Measurements from ENCODE around the gene PIK3R3.

PIK3R3 gene

GRCh38 chr1:46153732-46154131 is 21.3 kb upstream of the PIK3R3 start:
- no peaks in the 10 kb centered on the region for H3K9me2 ChIP-seq (replicated peaks; ENCODE audit: low read depth, low read length)
- H3F3A ChIP-seq (ENCODE audit: low read depth), result no peaks in the 10 kb centered on the region
- H3K36me3 ChIP-seq (ENCODE audit: insufficient read depth, low read length), result no peaks in the 10 kb centered on the region
- H3K4me1 ChIP-seq (ENCODE audit: insufficient read depth, low read length, poor library complexity, severe bottlenecking), result peaks cover 7% of the 10 kb centered on the region
- no peaks in the 10 kb centered on the region for H4K20me1 ChIP-seq (ENCODE audit: insufficient read depth, low read length, poor library complexity, severe bottlenecking)
- H3K4me3 ChIP-seq (ENCODE audit: low read length, poor library complexity, severe bottlenecking), result no peak overlapping the region
- peak overlapping the region; percentile 13; the same call in 1 of the 2 replicates for H2AFZ ChIP-seq (ENCODE audit: low read length)
- TF ChIP-seq EZH2phosphoT487 (IDR thresholded peaks at IDR 0.05; ENCODE audit: borderline replicate concordance) (no peak), CTCF (conservative IDR thresholded peaks at IDR 0.05; ENCODE audit: low read length) (no peak)
- no peak overlapping the region for H3K4me2 ChIP-seq (ENCODE audit: low read depth, low read length, poor library complexity, severe bottlenecking)
- H3K27me3 ChIP-seq (ENCODE audit: insufficient read depth, low read length, poor library complexity, severe bottlenecking), result no peaks in the 10 kb centered on the region
- no peaks in the 10 kb centered on the region for H3K79me2 ChIP-seq (ENCODE audit: insufficient read depth, low read length)
- no peaks in the 10 kb centered on the region for H3K9me3 ChIP-seq (ENCODE audit: insufficient read depth, low read depth, low read length)
- no peak overlapping the region for H3K9ac ChIP-seq (ENCODE audit: low read depth, low read length, poor library complexity, severe bottlenecking)

GRCh38 chr1:46153228-46153627 is 20.8 kb upstream of the PIK3R3 start:
- Histone ChIP-seq H3F3A (ENCODE audit: low read depth) (no peaks in the 10 kb centered on the region), H3K79me2 (ENCODE audit: insufficient read depth, low read length) (no peaks in the 10 kb centered on the region), H3K9me3 (ENCODE audit: insufficient read depth, low read depth, low read length) (no peaks in the 10 kb centered on the region), H3K9ac (ENCODE audit: low read depth, low read length, poor library complexity, severe bottlenecking) (no peak overlapping the region), H4K20me1 (ENCODE audit: insufficient read depth, low read length, poor library complexity, severe bottlenecking) (no peaks in the 10 kb centered on the region), H3K4me2 (ENCODE audit: low read depth, low read length, poor library complexity, severe bottlenecking) (no peak overlapping the region), H3K4me3 (ENCODE audit: low read length, poor library complexity, severe bottlenecking) (no peak overlapping the region), H2AFZ (ENCODE audit: low read length) (no peak overlapping the region), H3K4me1 (ENCODE audit: insufficient read depth, low read length, poor library complexity, severe bottlenecking) (peaks cover 9% of the 10 kb centered on the region), H3K36me3 (ENCODE audit: insufficient read depth, low read length) (no peaks in the 10 kb centered on the region), H3K9me2 (replicated peaks; ENCODE audit: low read depth, low read length) (no peaks in the 10 kb centered on the region), H3K27me3 (ENCODE audit: insufficient read depth, low read length, poor library complexity, severe bottlenecking) (no peaks in the 10 kb centered on the region)
- TF ChIP-seq CTCF (conservative IDR thresholded peaks at IDR 0.05; ENCODE audit: low read length) (no peak), EZH2phosphoT487 (IDR thresholded peaks at IDR 0.05; ENCODE audit: borderline replicate concordance) (no peak)

GRCh38 chr1:46152016-46152415 is 19.6 kb upstream of the PIK3R3 start:
- Histone ChIP-seq H3K9me2 (replicated peaks; ENCODE audit: low read depth, low read length) (no peaks in the 10 kb centered on the region), H3K9ac (ENCODE audit: low read depth, low read length, poor library complexity, severe bottlenecking) (no peak overlapping the region), H3K27me3 (ENCODE audit: insufficient read depth, low read length, poor library complexity, severe bottlenecking) (no peaks in the 10 kb centered on the region), H3F3A (ENCODE audit: low read depth) (no peaks in the 10 kb centered on the region), H3K36me3 (ENCODE audit: insufficient read depth, low read length) (no peaks in the 10 kb centered on the region), H3K79me2 (ENCODE audit: insufficient read depth, low read length) (no peaks in the 10 kb centered on the region), H4K20me1 (ENCODE audit: insufficient read depth, low read length, poor library complexity, severe bottlenecking) (no peaks in the 10 kb centered on the region), H3K4me3 (ENCODE audit: low read length, poor library complexity, severe bottlenecking) (no peak overlapping the region), H3K4me1 (ENCODE audit: insufficient read depth, low read length, poor library complexity, severe bottlenecking) (peaks cover 11% of the 10 kb centered on the region), H3K4me2 (ENCODE audit: low read depth, low read length, poor library complexity, severe bottlenecking) (no peak overlapping the region), H2AFZ (ENCODE audit: low read length) (no peak overlapping the region), H3K9me3 (ENCODE audit: insufficient read depth, low read depth, low read length) (no peaks in the 10 kb centered on the region)
- no peak for TF ChIP-seq CTCF (conservative IDR thresholded peaks at IDR 0.05; ENCODE audit: low read length)
- no peak for TF ChIP-seq EZH2phosphoT487 (IDR thresholded peaks at IDR 0.05; ENCODE audit: borderline replicate concordance)

Measured in Loucy (cell line).